ENCODE results near the gene PLPP3. TPM values are rescaled to one million over a fixed set of nuclear protein-coding genes. Genes with fewer than 3 reads are reported as not detected.

PLPP3 gene
- total RNA-seq, 2 experiments from 2014 or later = not detected

- H3K27ac ChIP-seq (ENCODE audit: low read depth in 1 of 2, low read length in 2 of 2) = no peak overlapping the region
- no peaks in the 10 kb centered on the region for H3K27me3 ChIP-seq (ENCODE audit: control insufficient read depth in 1 of 2, insufficient read depth in 2 of 2, low read length in 2 of 2)
- TF ChIP-seq CTCF (IDR thresholded peaks at IDR 0.05) = no peak
- ATAC-seq (ENCODE audit: poor library complexity) (no peak), DNase-seq (no peak)
- no peaks in the 10 kb centered on the region for H3K9me3 Mint-ChIP-seq
- H3K4me1 ChIP-seq (ENCODE audit: insufficient read depth, low read length) = no peaks in the 10 kb centered on the region
- intact Hi-C loops (cut with DNase I, micrococcal nuclease) = no loop called here
- CTCF ChIA-PET = no interaction called here
- no peaks in the 10 kb centered on the region for H3K36me3 Mint-ChIP-seq (ENCODE audit: low read depth)
- no peak overlapping the region for H3K27ac Mint-ChIP-seq
- POLR2A ChIA-PET = no interaction called here
- no peak overlapping the region for H3K4me3 Mint-ChIP-seq
- peaks cover 0 to 10% of the 10 kb centered on the region in 2 experiments for H3K9me3 ChIP-seq (ENCODE audit: control insufficient read depth in 1 of 2, insufficient read depth in 1 of 2, low read length in 2 of 2)
- no peaks in the 10 kb centered on the region for H3K36me3 ChIP-seq (ENCODE audit: insufficient read depth, low read length)
- no peaks in the 10 kb centered on the region for H3K27me3 Mint-ChIP-seq
- H3K4me1 Mint-ChIP-seq (ENCODE audit: low read depth) = no peaks in the 10 kb centered on the region
- H3K4me3 ChIP-seq (ENCODE audit: low read length) = no peak overlapping the region
Observed at GRCh38 chr1:56501888-56502287, 77.5 kb downstream of the PLPP3 start.

- Histone ChIP-seq H3K27me3 (ENCODE audit: control insufficient read depth in 1 of 2, insufficient read depth in 2 of 2, low read length in 2 of 2) (no peaks in the 10 kb centered on the region), H3K4me1 (ENCODE audit: insufficient read depth, low read length) (no peaks in the 10 kb centered on the region), H3K9me3 (ENCODE audit: control insufficient read depth in 1 of 2, insufficient read depth in 1 of 2, low read length in 2 of 2) (peaks cover 0 to 10% of the 10 kb centered on the region in 2 experiments), H3K36me3 (ENCODE audit: insufficient read depth, low read length) (no peaks in the 10 kb centered on the region), H3K27ac (ENCODE audit: low read depth in 1 of 2, low read length in 2 of 2) (no peak overlapping the region), H3K4me3 (ENCODE audit: low read length) (no peak overlapping the region)
- Mint-ChIP-seq H3K9me3 (no peaks in the 10 kb centered on the region), H3K4me1 (ENCODE audit: low read depth) (no peaks in the 10 kb centered on the region), H3K36me3 (ENCODE audit: low read depth) (no peaks in the 10 kb centered on the region), H3K27ac (no peak overlapping the region), H3K27me3 (no peaks in the 10 kb centered on the region), H3K4me3 (no peak overlapping the region)
- ChIA-PET CTCF (no interaction called here), POLR2A (no interaction called here)
- no peak for TF ChIP-seq CTCF (IDR thresholded peaks at IDR 0.05)
- intact Hi-C loops (cut with DNase I, micrococcal nuclease) = no loop called here
- no peak for ATAC-seq (ENCODE audit: poor library complexity)
- DNase-seq = no peak
Observed at GRCh38 chr1:56501426-56501825, 77.9 kb downstream of the PLPP3 start.

- Histone ChIP-seq H3K9me3 (ENCODE audit: control insufficient read depth in 1 of 2, insufficient read depth in 1 of 2, low read length in 2 of 2) (no peaks in the 10 kb centered on the region), H3K36me3 (ENCODE audit: insufficient read depth, low read length) (no peaks in the 10 kb centered on the region), H3K4me3 (ENCODE audit: low read length) (no peak overlapping the region), H3K27ac (ENCODE audit: low read depth in 1 of 2, low read length in 2 of 2) (no peak overlapping the region), H3K27me3 (ENCODE audit: control insufficient read depth in 1 of 2, insufficient read depth in 2 of 2, low read length in 2 of 2) (no peaks in the 10 kb centered on the region), H3K4me1 (ENCODE audit: insufficient read depth, low read length) (no peaks in the 10 kb centered on the region)
- H3K36me3 Mint-ChIP-seq (ENCODE audit: low read depth) = no peaks in the 10 kb centered on the region
- H3K9me3 Mint-ChIP-seq = no peaks in the 10 kb centered on the region
- H3K4me1 Mint-ChIP-seq (ENCODE audit: low read depth) = no peaks in the 10 kb centered on the region
- POLR2A ChIA-PET = no interaction called here
- no peak overlapping the region for H3K27ac Mint-ChIP-seq
- intact Hi-C loops (cut with DNase I, micrococcal nuclease) = no loop called here
- no peak for TF ChIP-seq CTCF (IDR thresholded peaks at IDR 0.05)
- DNase-seq (no peak), ATAC-seq (ENCODE audit: poor library complexity) (no peak)
- CTCF ChIA-PET = no interaction called here
- no peaks in the 10 kb centered on the region for H3K27me3 Mint-ChIP-seq
- no peak overlapping the region for H3K4me3 Mint-ChIP-seq
Observed at GRCh38 chr1:56496821-56497772, 82.3 kb downstream of the PLPP3 start.
